Lower leg skin (tissue), 4 donors: ENCODE results near the gene PIF1. TPM values are rescaled to one million over a fixed set of nuclear protein-coding genes. Genes with fewer than 3 reads are reported as not detected.

Source experiments
- DNase-seq, 2 donors: peaks; one replicate each; pipeline ENCODE4 v3.0.0-alpha.2; 2019; ENCODE audit warnings: low spot score in 2 of 2
- H3K4me3 ChIP-seq: fragments of 200-600 bp; sonication (generic); 2 replicates; pipeline ENCODE4 v1.5.1; 2017; ENCODE audit warnings: mild to moderate bottlenecking, low read depth; ENCODE audit not compliant: poor library complexity, severe bottlenecking
- POLR2A ChIP-seq, 2 donors: fragments of 450-650 bp; IDR thresholded peaks; one replicate each; pipeline ENCODE4 v1.6.1; 2016 to 2017; ENCODE audit warnings: antibody characterized with exemption in 2 of 2, mild to moderate bottlenecking in 1 of 2, moderate library complexity in 1 of 2
- WGBS, 2 donors: methylation state at CpG; one replicate each; pipeline ENCODE4 v1.1.5; 2018; 5-methylcytosine and 5-hydroxymethylcytosine counted together
- intact Hi-C: fragments of 100-400 bp; cut with DNase I; formaldehyde crosslinking; loops from one replicate; pipeline ENCODE4 v1.15.0; 2023; ENCODE audit warnings: low total_unique reads
- total RNA-seq, 4 donors: library from RNA; depleted of rRNA; stranded (reverse); fragments of >200 nt; gene quantifications; one replicate each; pipeline ENCODE4 v1.1.0, GENCODE V29; 2016
- TF ChIP-seq, protein P1 (sequence below), 3 donors: fragments of 450-650 bp; IDR thresholded peaks; one replicate each; pipeline ENCODE4 v1.5.1; 2016; ENCODE audit warnings: antibody characterized with exemption in 3 of 3, mild to moderate bottlenecking in 3 of 3, moderate library complexity in 2 of 3

Gene PIF1
- total RNA-seq, 4 donors from 2014 or later: 0.25 to 2.5 (median 1.7) TPM

- H3K4me3 ChIP-seq: no peak overlapping the region
- TF ChIP-seq POLR2A (IDR thresholded peaks at IDR 0.05): no peak
- TF ChIP-seq, protein P1, sequence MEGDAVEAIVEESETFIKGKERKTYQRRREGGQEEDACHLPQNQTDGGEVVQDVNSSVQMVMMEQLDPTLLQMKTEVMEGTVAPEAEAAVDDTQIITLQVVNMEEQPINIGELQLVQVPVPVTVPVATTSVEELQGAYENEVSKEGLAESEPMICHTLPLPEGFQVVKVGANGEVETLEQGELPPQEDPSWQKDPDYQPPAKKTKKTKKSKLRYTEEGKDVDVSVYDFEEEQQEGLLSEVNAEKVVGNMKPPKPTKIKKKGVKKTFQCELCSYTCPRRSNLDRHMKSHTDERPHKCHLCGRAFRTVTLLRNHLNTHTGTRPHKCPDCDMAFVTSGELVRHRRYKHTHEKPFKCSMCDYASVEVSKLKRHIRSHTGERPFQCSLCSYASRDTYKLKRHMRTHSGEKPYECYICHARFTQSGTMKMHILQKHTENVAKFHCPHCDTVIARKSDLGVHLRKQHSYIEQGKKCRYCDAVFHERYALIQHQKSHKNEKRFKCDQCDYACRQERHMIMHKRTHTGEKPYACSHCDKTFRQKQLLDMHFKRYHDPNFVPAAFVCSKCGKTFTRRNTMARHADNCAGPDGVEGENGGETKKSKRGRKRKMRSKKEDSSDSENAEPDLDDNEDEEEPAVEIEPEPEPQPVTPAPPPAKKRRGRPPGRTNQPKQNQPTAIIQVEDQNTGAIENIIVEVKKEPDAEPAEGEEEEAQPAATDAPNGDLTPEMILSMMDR (IDR thresholded peaks at IDR 0.05): no peak
- 92 to 100% methylated on average over 1 of the region's 1 CpG for WGBS, 2 donors
- intact Hi-C loops: no loop called here
- DNase-seq: no peak
These were observed 45.8 kb downstream of the PIF1 start for GRCh38 chr15:64779630-64780029.

- no peak for DNase-seq
- 57 to 80% methylated on average over 2 of the region's 2 CpGs for WGBS, 2 donors
- no peak overlapping the region for H3K4me3 ChIP-seq
- intact Hi-C loops: no loop called here
- TF ChIP-seq POLR2A (IDR thresholded peaks at IDR 0.05): no peak
- TF ChIP-seq, protein P1 (IDR thresholded peaks at IDR 0.05): no peak
These were observed 46.4 kb downstream of the PIF1 start for GRCh38 chr15:64779024-64779423.

- no peak overlapping the region for H3K4me3 ChIP-seq
- TF ChIP-seq, protein P1 (IDR thresholded peaks at IDR 0.05): no peak
- intact Hi-C loops: no loop called here
- 49 to 63% methylated on average over 23 to 25 of the region's 25 CpGs for WGBS, 2 donors
- DNase-seq: no peak
These were observed 49.1 kb downstream of the PIF1 start for GRCh38 chr15:64776402-64776786.

DNA sequence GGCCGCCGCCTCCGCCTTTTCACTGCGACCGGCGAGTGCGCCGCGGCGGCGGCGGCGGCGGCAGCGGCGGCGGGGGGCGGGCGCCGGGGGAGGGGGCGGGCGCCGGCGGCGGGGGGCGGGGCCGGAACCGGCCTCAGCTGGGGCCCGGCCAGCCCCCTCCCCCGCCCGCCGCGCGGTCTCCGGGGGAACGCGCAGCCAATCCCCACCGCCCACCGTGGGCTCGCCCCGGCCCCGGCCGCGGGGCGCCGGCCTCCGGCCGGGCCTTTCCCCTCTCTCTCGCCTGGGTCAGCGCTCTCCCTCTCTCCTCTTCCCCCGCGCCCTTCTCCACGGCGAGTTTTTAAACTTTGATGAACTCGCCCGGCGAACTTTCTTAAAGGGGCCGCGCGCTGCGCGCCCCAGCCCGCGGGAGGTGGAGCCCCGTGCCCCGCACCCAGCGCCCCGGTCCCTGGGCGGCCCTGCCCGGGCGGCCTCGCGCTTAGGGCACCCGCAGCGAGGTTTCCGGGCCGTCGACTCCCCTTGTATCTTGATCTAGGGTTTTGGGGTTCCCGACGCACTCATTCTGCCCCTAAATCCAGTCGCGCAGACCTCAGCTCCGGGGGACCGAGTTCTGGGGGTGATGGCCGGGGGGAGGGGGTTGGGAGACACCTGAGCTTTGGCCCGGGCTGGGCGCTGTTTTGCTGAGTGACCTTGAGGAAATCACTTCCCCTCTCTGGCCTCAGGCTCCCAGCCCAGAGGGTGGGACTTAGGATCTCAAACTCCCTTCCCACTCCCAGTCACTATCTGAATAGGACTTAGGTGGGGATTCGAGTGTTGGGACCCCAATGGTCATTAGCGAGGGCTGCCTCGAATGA lies 49.7 kb downstream of the PIF1 start, which contains the start of gene RBPMS2:
RBPMS2 (minus strand) TSS at position 39 of the 851 bp plus-strand sequence. CDS start 270 bp downstream, outside the sequence.
- intact Hi-C loops: no loop called here
- peak within 1 kb of the TSS; percentile 46 for H3K4me3 ChIP-seq
- DNase-seq: no peak
- TF ChIP-seq, protein P1 (IDR thresholded peaks at IDR 0.05): no peak
- no peak for TF ChIP-seq POLR2A (IDR thresholded peaks at IDR 0.05)
- WGBS, 2 donors: 0 to 1% methylated on average over 45 to 47 of the region's 90 CpGs

DNA sequence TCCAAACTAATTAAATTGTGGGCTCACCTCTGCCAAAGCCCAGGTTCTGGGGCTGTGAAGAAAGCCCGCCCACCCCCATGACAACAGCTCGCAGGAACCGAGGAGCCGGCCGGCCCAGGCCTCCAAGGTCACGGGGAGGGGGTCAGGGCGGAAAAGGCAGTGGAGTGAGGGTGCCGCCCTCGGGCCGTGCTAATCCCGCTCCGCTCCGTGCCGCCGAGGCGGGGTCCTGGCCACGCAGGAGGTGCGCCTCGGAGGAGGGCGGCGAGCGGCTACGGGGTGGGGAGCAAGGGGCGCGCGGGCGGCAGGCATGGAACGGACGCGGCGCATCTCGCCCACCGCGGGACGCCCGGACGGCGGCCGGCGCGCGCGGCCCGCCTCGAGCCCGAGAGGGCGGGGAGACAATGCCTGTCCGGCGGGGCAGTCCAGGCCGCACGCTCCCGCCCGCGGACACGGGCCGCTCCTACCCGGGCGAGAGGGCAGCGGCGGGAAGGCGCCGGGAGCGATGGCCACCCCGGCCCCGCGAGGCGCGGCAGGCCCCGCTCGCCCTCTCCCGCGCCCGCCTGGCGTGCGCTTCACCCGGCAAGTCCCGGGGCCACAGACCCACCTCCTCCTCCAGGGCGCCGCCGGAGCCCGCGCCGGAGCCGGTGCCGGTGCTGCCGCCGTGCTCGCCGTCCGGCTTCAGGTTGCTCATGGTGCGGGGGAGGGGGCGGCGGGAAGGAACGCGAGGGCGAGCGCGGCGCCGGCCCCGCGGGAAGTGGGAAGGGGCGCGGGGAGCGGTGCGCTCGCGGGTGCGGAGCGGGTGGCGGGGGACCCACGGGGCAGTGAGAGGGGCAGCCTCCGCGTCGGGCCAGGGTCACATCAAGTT lies 50.6 kb downstream of the PIF1 start:
- peak overlapping the region; percentile 40 for H3K4me3 ChIP-seq
- intact Hi-C loops: no loop called here
- WGBS, 2 donors: 0 to 2% methylated on average over 2 to 16 of the region's 115 CpGs
- DNase-seq: no peak
- TF ChIP-seq, protein P1 (IDR thresholded peaks at IDR 0.05): no peak
- no peak for TF ChIP-seq POLR2A (IDR thresholded peaks at IDR 0.05)
